Right lobe of liver (tissue), 6 donors: ENCODE measurements around the gene GSS. TPM values are rescaled to one million over a fixed set of nuclear protein-coding genes. Genes with fewer than 3 reads are reported as not detected.

Experiments used
- ATAC-seq, 4 donors: fragments of 200-7000 bp; cut with Tn5 transposase; one replicate each; pipeline ENCODE4 v1.9.1; 2020; ENCODE audit warnings: mild to moderate bottlenecking in 4 of 4, moderate library complexity in 4 of 4
- DNase-seq, 3 donors: peaks; one replicate each; pipeline ENCODE4 v3.0.0-alpha.2; 2020
- H3K27ac ChIP-seq, 3 donors: fragments of 200-600 bp; one replicate each; pipeline ENCODE4 v1.8.0; 2022
- H3K27me3 ChIP-seq, 2 donors: fragments of 200-600 bp; one replicate each; pipeline ENCODE4 v1.8.0; 2022
- H3K36me3 ChIP-seq, 4 donors: fragments of 200-600 bp; sonication (generic) in 1 of 4; one replicate each; pipeline versions ENCODE4 v1.5.1 to v1.8.0; 2017 to 2022; ENCODE audit warnings: control low read depth in 1 of 4
- H3K4me1 ChIP-seq, 4 donors: fragments of 200-600 bp; sonication (generic) in 1 of 4; one replicate each; pipeline versions ENCODE4 v1.5.1 to v1.8.0; 2017 to 2022; ENCODE audit warnings: control low read depth in 1 of 4
- H3K4me3 ChIP-seq, 3 donors: fragments of 200-600 bp; one replicate each; pipeline ENCODE4 v1.8.0; 2022
- H3K9me3 ChIP-seq, 4 donors: fragments of 200-600 bp; sonication (generic) in 1 of 4; one replicate each; pipeline versions ENCODE4 v1.5.1 to v1.8.0; 2017 to 2022; ENCODE audit warnings: control low read depth in 1 of 4
- POLR2A ChIP-seq: fragments of 450-650 bp; IDR thresholded peaks from one replicate; pipeline ENCODE4 v1.6.1; 2017; ENCODE audit warnings: antibody characterized with exemption, mild to moderate bottlenecking
- WGBS: methylation state at CpG from one replicate; pipeline ENCODE4 v1.1.6; 2018; ENCODE audit warnings: low coverage, low lambda C conversion rate; ENCODE audit not compliant: insufficient coverage; ENCODE audit errors: missing lambda C conversion rate; 5-methylcytosine and 5-hydroxymethylcytosine counted together
- intact Hi-C, 2 donors: fragments of 100-400 bp; cut with DNase I; formaldehyde crosslinking; loops; one replicate each; pipeline versions ENCODE4 v1.11.2 to v1.14.1; 2022
- total RNA-seq, 6 experiments: library from RNA; depleted of rRNA in 2 of 6; stranded (reverse); fragments of >200 nt in 2 of 6; fragmentation: NEBNext Ultra II Directional in 3 of 6; extraction: Animal tissue kit (Norgen Biotek cat#: 25700) in 3 of 6; gene quantifications; one replicate each; pipeline versions ENCODE4 v1.1.0 to v1.2.4, GENCODE V29; 2016 to 2023
- TF ChIP-seq, protein P1 (sequence below), 4 donors: fragments of 200-600 bp in 3 of 4; fragments of 450-650 bp in 1 of 4; IDR thresholded peaks; one replicate each; pipeline versions ENCODE4 v1.5.1 to v1.8.0; 2016 to 2022; ENCODE audit warnings: antibody characterized with exemption in 4 of 4, mild to moderate bottlenecking in 2 of 4
- donor health status: DM: no; HTN: yes; CAD: no.
- donor health status: DM: no; HTN: no; CAD: no.
- donor health status: DM: no; HTN: no; CAD: no.
- donor health status: DM: no; HTN: yes; CAD: no.
- donor health status: DM: no; HTN: yes; CAD: no.

The GSS gene
- total RNA-seq, 6 experiments from 2014 or later: 25.9 to 63.6 (median 31.7) TPM

DNA sequence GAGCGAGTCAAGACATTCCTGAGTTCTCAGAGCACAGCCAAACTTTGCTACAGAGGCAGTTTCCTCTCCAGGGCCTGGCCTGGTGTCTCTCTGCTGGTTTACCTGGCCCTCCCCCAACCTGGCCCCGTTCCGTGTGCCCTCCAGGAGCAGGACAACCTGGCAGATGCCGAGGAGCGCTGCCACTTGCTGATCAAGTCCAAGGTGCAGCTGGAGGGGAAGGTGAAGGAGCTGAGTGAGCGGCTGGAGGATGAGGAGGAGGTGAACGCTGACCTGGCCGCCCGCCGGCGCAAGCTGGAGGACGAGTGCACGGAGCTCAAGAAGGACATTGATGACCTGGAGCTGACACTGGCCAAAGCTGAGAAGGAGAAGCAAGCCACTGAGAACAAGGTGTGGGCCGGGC is 39.6 kb upstream of the GSS start:
- ATAC-seq (peak in 2 of 4 donors; percentile 1 to 26), DNase-seq (peak in 1 of 3 donors; percentile 69)
- Histone ChIP-seq H3K4me1 (peaks cover 0 to 31% (median 0%) of the 10 kb centered on the region in 4 donors), H3K9me3 (no peaks in the 10 kb centered on the region), H3K27me3 (no peaks in the 10 kb centered on the region), H3K27ac (no peak overlapping the region), H3K4me3 (no peak overlapping the region), H3K36me3 (peaks cover 0 to 27% (median 3%) of the 10 kb centered on the region in 4 donors)
- no peak for TF ChIP-seq POLR2A
- TF ChIP-seq, protein P1, sequence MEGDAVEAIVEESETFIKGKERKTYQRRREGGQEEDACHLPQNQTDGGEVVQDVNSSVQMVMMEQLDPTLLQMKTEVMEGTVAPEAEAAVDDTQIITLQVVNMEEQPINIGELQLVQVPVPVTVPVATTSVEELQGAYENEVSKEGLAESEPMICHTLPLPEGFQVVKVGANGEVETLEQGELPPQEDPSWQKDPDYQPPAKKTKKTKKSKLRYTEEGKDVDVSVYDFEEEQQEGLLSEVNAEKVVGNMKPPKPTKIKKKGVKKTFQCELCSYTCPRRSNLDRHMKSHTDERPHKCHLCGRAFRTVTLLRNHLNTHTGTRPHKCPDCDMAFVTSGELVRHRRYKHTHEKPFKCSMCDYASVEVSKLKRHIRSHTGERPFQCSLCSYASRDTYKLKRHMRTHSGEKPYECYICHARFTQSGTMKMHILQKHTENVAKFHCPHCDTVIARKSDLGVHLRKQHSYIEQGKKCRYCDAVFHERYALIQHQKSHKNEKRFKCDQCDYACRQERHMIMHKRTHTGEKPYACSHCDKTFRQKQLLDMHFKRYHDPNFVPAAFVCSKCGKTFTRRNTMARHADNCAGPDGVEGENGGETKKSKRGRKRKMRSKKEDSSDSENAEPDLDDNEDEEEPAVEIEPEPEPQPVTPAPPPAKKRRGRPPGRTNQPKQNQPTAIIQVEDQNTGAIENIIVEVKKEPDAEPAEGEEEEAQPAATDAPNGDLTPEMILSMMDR (IDR thresholded peaks at IDR 0.05): no peak
- intact Hi-C loops: no loop called here
- WGBS: no CpG with 5 or more reads among the region's 14 CpGs

DNA sequence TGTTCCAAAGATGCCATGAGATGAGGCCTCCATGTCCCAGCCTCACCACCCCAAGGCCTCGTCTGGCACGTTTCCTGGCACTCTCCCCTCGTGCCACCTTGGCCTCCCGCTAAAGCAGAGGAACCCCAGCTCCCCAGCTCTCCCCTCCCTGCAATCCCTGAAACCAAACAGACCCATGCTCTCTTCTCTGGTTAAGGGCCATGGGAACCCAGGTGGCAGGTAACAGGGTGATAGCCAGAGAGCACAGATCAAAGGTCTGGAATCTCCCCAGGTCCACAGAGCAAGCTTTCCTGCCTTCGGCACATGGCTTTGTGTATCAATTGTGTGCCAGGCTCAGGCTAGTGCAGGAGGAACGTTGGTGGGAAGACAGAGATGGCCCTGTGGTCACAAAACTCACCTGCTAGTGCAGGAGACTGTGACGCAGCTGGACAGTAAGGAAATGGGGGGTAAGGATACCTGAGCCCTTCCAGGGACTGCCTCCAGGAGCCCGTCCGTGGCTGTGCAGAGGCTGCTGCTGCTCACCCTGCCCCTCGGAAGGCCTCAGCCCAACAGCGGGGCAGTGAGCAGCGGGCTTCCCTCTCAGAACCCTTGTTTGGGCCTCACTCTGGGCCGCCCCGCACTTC is 39.0 kb upstream of the GSS start:
- ATAC-seq: peak; percentile 38 to 69 (median 60)
- no peak overlapping the region for H3K4me3 ChIP-seq
- peaks cover 0 to 22% (median 3%) of the 10 kb centered on the region in 4 donors for H3K36me3 ChIP-seq

DNA sequence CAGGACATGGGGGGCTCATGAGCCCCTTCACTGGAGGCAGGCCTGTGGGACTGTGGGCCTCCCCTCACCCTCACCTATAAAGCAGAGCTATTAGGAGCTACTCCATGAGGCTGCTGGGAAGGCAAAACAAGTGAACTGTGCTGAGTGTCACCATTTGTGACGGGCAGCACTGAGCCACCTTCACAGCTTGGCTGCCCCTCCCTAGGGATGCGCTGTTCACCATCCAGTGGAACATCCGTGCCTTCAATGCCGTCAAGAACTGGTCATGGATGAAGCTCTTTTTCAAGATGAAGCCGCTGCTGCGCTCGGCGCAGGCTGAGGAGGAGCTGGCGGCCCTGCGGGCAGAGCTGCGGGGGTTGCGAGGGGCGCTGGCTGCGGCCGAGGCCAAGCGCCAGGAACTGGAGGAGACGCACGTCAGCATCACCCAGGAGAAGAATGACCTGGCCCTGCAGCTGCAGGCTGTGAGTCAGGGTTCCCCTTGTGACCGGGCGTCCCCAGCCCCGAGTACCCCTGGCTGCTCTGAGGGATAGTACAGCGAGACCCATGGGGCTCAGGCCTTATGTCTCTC is 38.4 kb upstream of the GSS start:
- Histone ChIP-seq H3K27me3 (no peaks in the 10 kb centered on the region), H3K36me3 (peaks cover 0 to 17% (median 3%) of the 10 kb centered on the region in 4 donors), H3K4me1 (peaks cover 0 to 31% (median 0%) of the 10 kb centered on the region in 4 donors), H3K27ac (no peak overlapping the region), H3K9me3 (no peaks in the 10 kb centered on the region), H3K4me3 (no peak overlapping the region)
- 100% methylated on average over 6 of the region's 22 CpGs for WGBS
- no peak for TF ChIP-seq POLR2A
- TF ChIP-seq, protein P1 (IDR thresholded peaks at IDR 0.05): no peak
- ATAC-seq (no peak), DNase-seq (no peak)
- intact Hi-C loops: no loop called here

More for the DNA sequence above, 39.0 kb upstream of the GSS start:
- no peak overlapping the region for H3K27ac ChIP-seq
- no peaks in the 10 kb centered on the region for H3K27me3 ChIP-seq
- peaks cover 0 to 31% (median 0%) of the 10 kb centered on the region in 4 donors for H3K4me1 ChIP-seq
- 47% methylated on average over 5 of the region's 14 CpGs for WGBS
- no peaks in the 10 kb centered on the region for H3K9me3 ChIP-seq
- intact Hi-C loops: no loop called here
- DNase-seq: peak in 1 of 3 donors; percentile 78
- TF ChIP-seq, protein P1 (IDR thresholded peaks at IDR 0.05): no peak
- TF ChIP-seq POLR2A: no peak

DNA sequence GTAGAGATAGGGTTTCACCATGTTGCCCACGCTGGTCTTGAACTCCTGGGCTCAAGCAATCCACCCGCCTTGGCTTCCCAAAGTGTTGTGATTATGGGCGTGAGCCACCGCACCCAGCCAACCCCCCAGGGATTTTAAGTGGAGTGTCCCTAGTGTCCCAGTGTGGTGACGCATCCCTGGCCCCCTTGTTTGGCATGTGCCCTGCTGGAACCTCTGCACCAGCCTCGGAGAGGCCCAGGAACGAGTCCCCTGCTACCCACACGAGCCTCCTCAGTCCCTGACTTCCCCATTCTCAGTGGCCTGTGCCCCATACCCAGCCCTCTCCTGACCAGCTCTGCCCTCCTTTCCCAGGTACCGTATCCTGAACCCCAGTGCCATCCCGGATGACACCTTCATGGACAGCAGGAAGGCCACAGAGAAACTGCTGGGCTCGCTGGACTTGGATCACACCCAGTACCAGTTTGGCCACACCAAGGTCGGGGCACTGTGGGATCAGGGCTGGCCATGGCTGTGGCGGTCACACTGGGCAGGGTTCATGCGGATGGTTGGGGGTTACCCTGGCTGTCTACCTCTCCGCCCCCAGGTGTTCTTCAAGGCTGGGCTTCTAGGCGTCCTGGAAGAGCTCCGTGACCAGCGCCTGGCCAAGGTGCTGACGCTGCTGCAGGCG is 37.3 kb upstream of the GSS start:
- no peak overlapping the region for H3K27ac ChIP-seq
- no peak overlapping the region for H3K4me3 ChIP-seq
- H3K36me3 ChIP-seq: peaks cover 0 to 9% (median 0%) of the 10 kb centered on the region in 4 donors
- intact Hi-C loops: no loop called here
- WGBS: 90% methylated on average over 2 of the region's 20 CpGs
- no peak for ATAC-seq
- peaks cover 0 to 22% (median 0%) of the 10 kb centered on the region in 4 donors for H3K4me1 ChIP-seq
- DNase-seq: no peak
- no peaks in the 10 kb centered on the region for H3K27me3 ChIP-seq
- TF ChIP-seq POLR2A: no peak
- TF ChIP-seq, protein P1 (IDR thresholded peaks at IDR 0.05): no peak
- H3K9me3 ChIP-seq: no peaks in the 10 kb centered on the region
